ENCODE data around the gene LUZP4. TPM values are rescaled to one million over a fixed set of nuclear protein-coding genes. Genes with fewer than 3 reads are reported as not detected.

Gene LUZP4
- total RNA-seq, 1 experiment from 2014 or later: not detected

- POLR2A ChIA-PET: no interaction called here
- ATAC-seq (no peak), DNase-seq (ENCODE audit: low read depth, low spot score) (no peak)
- Histone ChIP-seq H3K79me2 (ENCODE audit: insufficient read depth, low read length) (no peaks in the 10 kb centered on the region), H3K9ac (ENCODE audit: low read length) (no peak overlapping the region), H3K4me3 (replicated peaks in 1 of 2; ENCODE audit: low read depth in 1 of 2, low read length in 2 of 2) (no peak overlapping the region), H3K9me3 (ENCODE audit: control insufficient read depth in 1 of 2, insufficient read depth in 1 of 2, low read depth in 1 of 2, low read length in 2 of 2) (no peaks in the 10 kb centered on the region), H3K36me3 (ENCODE audit: control insufficient read depth in 1 of 2, insufficient read depth in 2 of 2, low read length in 2 of 2) (no peaks in the 10 kb centered on the region), H4K20me1 (ENCODE audit: insufficient read depth) (no peaks in the 10 kb centered on the region), H2AFZ (ENCODE audit: low read depth, low read length, poor library complexity, severe bottlenecking) (no peak overlapping the region), H3K27ac (ENCODE audit: low read depth, low read length) (no peak overlapping the region), H3K27me3 (ENCODE audit: insufficient read depth, low read length) (no peaks in the 10 kb centered on the region), H3K4me2 (ENCODE audit: low read length) (no peak overlapping the region), H3K9me2 (ENCODE audit: insufficient read depth) (no peaks in the 10 kb centered on the region), H3K4me1 (ENCODE audit: control insufficient read depth in 1 of 2, insufficient read depth in 2 of 2, low read length in 2 of 2) (peaks cover 5 to 9% of the 10 kb centered on the region in 2 experiments; a peak in 3 of 4 replicates)
- no TSS peak for BruUV-seq (replicated peaks)
- intact Hi-C loops (cut with micrococcal nuclease): no loop called here
- RAD21 ChIA-PET (ENCODE audit: low non-redundant PET in 1 of 2, low total read pairs in 2 of 2, uncharacterized antibody in 2 of 2, unreplicated experiment in 2 of 2): no interaction called here
- CTCF ChIA-PET: no interaction called here
- TF ChIP-seq SRF (IDR thresholded peaks at IDR 0.05; ENCODE audit: low read depth) (no peak), EGR1 (IDR thresholded peaks at IDR 0.05; ENCODE audit: low read depth) (no peak), JUND (IDR thresholded peaks at IDR 0.05) (no peak), REST (IDR thresholded peaks at IDR 0.05; ENCODE audit: low read depth) (no peak), CTCF (IDR thresholded peaks at IDR 0.05 in 2 of 3, conservative IDR thresholded peaks at IDR 0.05 in 1 of 3; ENCODE audit: borderline replicate concordance in 1 of 3, insufficient read depth in 1 of 3, low read depth in 2 of 3, low read length in 2 of 3) (no peak), FOSL1 (IDR thresholded peaks at IDR 0.05; ENCODE audit: low read depth) (no peak), EZH2phosphoT487 (IDR thresholded peaks at IDR 0.05; ENCODE audit: borderline replicate concordance) (no peak), TCF7L2 (IDR thresholded peaks at IDR 0.05; ENCODE audit: borderline replicate concordance, extremely low read depth, insufficient read depth, insufficient read length) (no peak), RAD21 (IDR thresholded peaks at IDR 0.05; ENCODE audit: low read depth) (no peak), POLR2AphosphoS5 (IDR thresholded peaks at IDR 0.05; ENCODE audit: low read depth, low read length) (no peak), POLR2A (IDR thresholded peaks at IDR 0.05; ENCODE audit: borderline replicate concordance, extremely low read depth, insufficient read depth, insufficient read length) (no peak), CEBPB (IDR thresholded peaks at IDR 0.05; ENCODE audit: low read depth) (no peak), ELF1 (IDR thresholded peaks at IDR 0.05; ENCODE audit: borderline replicate concordance, low read depth) (no peak), YY1 (IDR thresholded peaks at IDR 0.05; ENCODE audit: extremely low read depth, insufficient replicate concordance, low read depth, low read length) (no peak), CBX3 (IDR thresholded peaks at IDR 0.05; ENCODE audit: low read depth) (no peak), ZBTB33 (IDR thresholded peaks at IDR 0.05; ENCODE audit: extremely low read depth, insufficient replicate concordance, low read length) (no peak)
These were observed 59.1 kb downstream of the LUZP4 start for GRCh38 chrX:115348446-115349225.

All from HCT116 (cell line).